Ovary (tissue), 3 donors: ENCODE data around the gene NKAIN2.

Experiments
- POLR2A ChIP-seq: fragments of 450-650 bp; IDR thresholded peaks from one replicate; pipeline ENCODE4 v1.6.1; 2017; ENCODE audit warnings: antibody characterized with exemption, mild to moderate bottlenecking, moderate library complexity
- TF ChIP-seq, protein P1 (sequence below), 3 donors: fragments of 450-650 bp in 2 of 3; fragments of 200-600 bp in 1 of 3; IDR thresholded peaks; one replicate each; pipeline versions ENCODE4 v1.5.1 to v1.8.0; 2016 to 2022; ENCODE audit warnings: antibody characterized with exemption in 3 of 3, mild to moderate bottlenecking in 1 of 3
- donor health status: DM: no; HTN: no; CAD: no.

DNA sequence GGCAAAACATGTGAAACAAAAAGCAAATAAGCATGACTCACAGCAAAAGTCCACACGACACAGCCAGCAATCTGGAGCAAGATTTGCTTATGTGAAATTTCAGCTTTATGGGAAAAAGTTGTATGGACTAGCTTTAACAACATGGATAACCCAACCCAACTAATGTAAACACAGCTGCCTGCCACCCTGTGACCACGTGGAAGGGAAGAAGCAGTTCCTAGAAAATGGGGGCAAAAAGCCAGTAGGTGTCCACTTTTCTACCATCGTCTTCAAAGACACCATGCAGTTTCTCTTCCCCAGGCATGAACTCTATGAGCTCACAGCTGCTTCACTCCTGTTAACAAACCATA is 733.2 kb downstream of the NKAIN2 start:
- TF ChIP-seq, protein P1, sequence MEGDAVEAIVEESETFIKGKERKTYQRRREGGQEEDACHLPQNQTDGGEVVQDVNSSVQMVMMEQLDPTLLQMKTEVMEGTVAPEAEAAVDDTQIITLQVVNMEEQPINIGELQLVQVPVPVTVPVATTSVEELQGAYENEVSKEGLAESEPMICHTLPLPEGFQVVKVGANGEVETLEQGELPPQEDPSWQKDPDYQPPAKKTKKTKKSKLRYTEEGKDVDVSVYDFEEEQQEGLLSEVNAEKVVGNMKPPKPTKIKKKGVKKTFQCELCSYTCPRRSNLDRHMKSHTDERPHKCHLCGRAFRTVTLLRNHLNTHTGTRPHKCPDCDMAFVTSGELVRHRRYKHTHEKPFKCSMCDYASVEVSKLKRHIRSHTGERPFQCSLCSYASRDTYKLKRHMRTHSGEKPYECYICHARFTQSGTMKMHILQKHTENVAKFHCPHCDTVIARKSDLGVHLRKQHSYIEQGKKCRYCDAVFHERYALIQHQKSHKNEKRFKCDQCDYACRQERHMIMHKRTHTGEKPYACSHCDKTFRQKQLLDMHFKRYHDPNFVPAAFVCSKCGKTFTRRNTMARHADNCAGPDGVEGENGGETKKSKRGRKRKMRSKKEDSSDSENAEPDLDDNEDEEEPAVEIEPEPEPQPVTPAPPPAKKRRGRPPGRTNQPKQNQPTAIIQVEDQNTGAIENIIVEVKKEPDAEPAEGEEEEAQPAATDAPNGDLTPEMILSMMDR (IDR thresholded peaks at IDR 0.05) = no peak
- TF ChIP-seq POLR2A = no peak
